Measurements from ENCODE around the gene PAMR1.

DNA sequence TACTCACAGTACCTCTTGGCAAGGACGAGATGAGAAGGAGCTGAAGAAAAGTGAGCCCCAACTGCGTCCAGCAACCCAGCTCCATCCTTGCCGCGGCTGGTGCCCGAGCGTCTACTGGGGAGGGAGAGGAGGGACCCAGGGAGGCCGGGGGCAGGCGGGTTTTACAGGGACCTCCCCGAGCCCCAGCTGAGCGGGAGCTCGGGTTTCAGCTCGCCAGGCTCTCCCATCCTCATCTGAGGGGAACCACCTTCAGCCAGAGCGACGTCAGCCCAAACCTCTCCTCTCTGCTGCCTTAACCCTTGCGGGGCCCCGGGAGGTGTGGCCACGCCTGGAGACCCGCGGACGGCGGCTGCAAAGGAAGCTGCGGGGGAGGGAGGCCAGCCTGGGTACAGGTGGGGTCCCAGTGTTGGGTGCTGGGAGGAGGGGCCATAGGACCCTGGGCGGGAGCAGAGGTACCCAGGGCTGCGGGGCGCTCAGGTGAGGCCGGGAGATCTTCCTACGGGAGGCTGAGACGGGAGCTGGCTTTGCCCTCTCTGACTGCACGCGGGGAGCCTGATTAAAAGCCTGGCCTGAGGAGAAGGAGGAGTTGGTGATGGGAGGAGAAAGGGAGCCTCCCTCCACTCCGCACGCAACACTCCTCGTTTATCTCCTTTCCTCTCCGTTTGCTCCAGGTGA lies at the start of gene PAMR1:
- TF ChIP-seq POLR2A (IDR thresholded peaks at IDR 0.05), result peak in 1 of 2 donors; percentile 50
- TF ChIP-seq CTCF (IDR thresholded peaks at IDR 0.05), result no peak
- TF ChIP-seq POLR2AphosphoS5 (IDR thresholded peaks at IDR 0.05), result no peak
- TF ChIP-seq EP300 (IDR thresholded peaks at IDR 0.05), result no peak
